ENCODE measurements around the gene TNFSF15.

GRCh38 chr9:114805670-114806525, at the start of gene TNFSF15:
- TF ChIP-seq FOSL1 (IDR thresholded peaks at IDR 0.05; ENCODE audit: low read depth) (no peak), MAX (IDR thresholded peaks at IDR 0.05) (no peak), CTCF (IDR thresholded peaks at IDR 0.05 in 2 of 3, conservative IDR thresholded peaks at IDR 0.05 in 1 of 3; ENCODE audit: borderline replicate concordance in 1 of 3, insufficient read depth in 1 of 3, low read depth in 2 of 3, low read length in 2 of 3) (no peak), CEBPB (IDR thresholded peaks at IDR 0.05; ENCODE audit: low read depth) (no peak), EZH2 (IDR thresholded peaks at IDR 0.05) (no peak), POLR2AphosphoS5 (IDR thresholded peaks at IDR 0.05; ENCODE audit: low read depth, low read length) (no peak), SRF (IDR thresholded peaks at IDR 0.05; ENCODE audit: low read depth) (no peak), ELF1 (IDR thresholded peaks at IDR 0.05; ENCODE audit: borderline replicate concordance, low read depth) (no peak), POLR2A (IDR thresholded peaks at IDR 0.05; ENCODE audit: borderline replicate concordance, extremely low read depth, insufficient read depth, insufficient read length) (no peak), YY1 (IDR thresholded peaks at IDR 0.05; ENCODE audit: extremely low read depth, insufficient replicate concordance, low read depth, low read length) (no peak), EGR1 (IDR thresholded peaks at IDR 0.05; ENCODE audit: low read depth) (no peak)
- TF ChIP-seq, protein P1, sequence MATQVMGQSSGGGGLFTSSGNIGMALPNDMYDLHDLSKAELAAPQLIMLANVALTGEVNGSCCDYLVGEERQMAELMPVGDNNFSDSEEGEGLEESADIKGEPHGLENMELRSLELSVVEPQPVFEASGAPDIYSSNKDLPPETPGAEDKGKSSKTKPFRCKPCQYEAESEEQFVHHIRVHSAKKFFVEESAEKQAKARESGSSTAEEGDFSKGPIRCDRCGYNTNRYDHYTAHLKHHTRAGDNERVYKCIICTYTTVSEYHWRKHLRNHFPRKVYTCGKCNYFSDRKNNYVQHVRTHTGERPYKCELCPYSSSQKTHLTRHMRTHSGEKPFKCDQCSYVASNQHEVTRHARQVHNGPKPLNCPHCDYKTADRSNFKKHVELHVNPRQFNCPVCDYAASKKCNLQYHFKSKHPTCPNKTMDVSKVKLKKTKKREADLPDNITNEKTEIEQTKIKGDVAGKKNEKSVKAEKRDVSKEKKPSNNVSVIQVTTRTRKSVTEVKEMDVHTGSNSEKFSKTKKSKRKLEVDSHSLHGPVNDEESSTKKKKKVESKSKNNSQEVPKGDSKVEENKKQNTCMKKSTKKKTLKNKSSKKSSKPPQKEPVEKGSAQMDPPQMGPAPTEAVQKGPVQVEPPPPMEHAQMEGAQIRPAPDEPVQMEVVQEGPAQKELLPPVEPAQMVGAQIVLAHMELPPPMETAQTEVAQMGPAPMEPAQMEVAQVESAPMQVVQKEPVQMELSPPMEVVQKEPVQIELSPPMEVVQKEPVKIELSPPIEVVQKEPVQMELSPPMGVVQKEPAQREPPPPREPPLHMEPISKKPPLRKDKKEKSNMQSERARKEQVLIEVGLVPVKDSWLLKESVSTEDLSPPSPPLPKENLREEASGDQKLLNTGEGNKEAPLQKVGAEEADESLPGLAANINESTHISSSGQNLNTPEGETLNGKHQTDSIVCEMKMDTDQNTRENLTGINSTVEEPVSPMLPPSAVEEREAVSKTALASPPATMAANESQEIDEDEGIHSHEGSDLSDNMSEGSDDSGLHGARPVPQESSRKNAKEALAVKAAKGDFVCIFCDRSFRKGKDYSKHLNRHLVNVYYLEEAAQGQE (IDR thresholded peaks at IDR 0.05; ENCODE audit: low read depth), result no peak
